H1 (cell line): ENCODE measurements around the gene SHANK1.

ENCODE experiments used
- ATF3 ChIP-seq: IDR thresholded peaks from 2 replicates; pipeline ENCODE4 v1.6.1; 2011; ENCODE audit warnings: low read depth, mild to moderate bottlenecking, low read length; ENCODE audit not compliant: insufficient read depth
- CTCF ChIP-seq, 3 experiments: IDR thresholded peaks; 1 replicate in 2 of 3; 2 replicates in 1 of 3; pipeline versions ENCODE4 v1.5.1 to v1.6.1; 2011; ENCODE audit warnings: low read length in 3 of 3, mild to moderate bottlenecking in 3 of 3, inconsistent platforms in 2 of 3, low read depth in 1 of 3, moderate library complexity in 1 of 3; ENCODE audit not compliant: insufficient read depth in 1 of 3; ENCODE audit errors: control extremely low read depth in 1 of 3
- KDM5A ChIP-seq: fragments of 200-600 bp; IDR thresholded peaks from 2 replicates; pipeline ENCODE4 v1.7.1; 2012; ENCODE audit warnings: mild to moderate bottlenecking, low read length, inconsistent platforms, mixed read lengths
- NRF1 ChIP-seq: IDR thresholded peaks from 2 replicates; pipeline ENCODE4 v1.6.1; 2011; ENCODE audit warnings: mild to moderate bottlenecking, low read depth, low read length, improper control_type of control experiment
- POLR2A ChIP-seq, 2 experiments: IDR thresholded peaks; 1 replicate in 1 of 2; 2 replicates in 1 of 2; pipeline ENCODE4 v1.6.1; 2011; ENCODE audit warnings: low read depth in 2 of 2, low read length in 2 of 2, mild to moderate bottlenecking in 2 of 2; ENCODE audit errors: control extremely low read depth in 1 of 2
- SAP30 ChIP-seq: fragments of 300-600 bp; sonication (generic); IDR thresholded peaks from 2 replicates; pipeline ENCODE4 v1.7.1; 2012; ENCODE audit warnings: low read length, moderate library complexity, mild to moderate bottlenecking, inconsistent platforms; ENCODE audit not compliant: insufficient read depth, insufficient replicate concordance
- TF ChIP-seq, protein P1 (sequence below): IDR thresholded peaks from 2 replicates; pipeline ENCODE4 v1.6.1; 2011; ENCODE audit warnings: low read length, improper control_type of control experiment

DNA sequence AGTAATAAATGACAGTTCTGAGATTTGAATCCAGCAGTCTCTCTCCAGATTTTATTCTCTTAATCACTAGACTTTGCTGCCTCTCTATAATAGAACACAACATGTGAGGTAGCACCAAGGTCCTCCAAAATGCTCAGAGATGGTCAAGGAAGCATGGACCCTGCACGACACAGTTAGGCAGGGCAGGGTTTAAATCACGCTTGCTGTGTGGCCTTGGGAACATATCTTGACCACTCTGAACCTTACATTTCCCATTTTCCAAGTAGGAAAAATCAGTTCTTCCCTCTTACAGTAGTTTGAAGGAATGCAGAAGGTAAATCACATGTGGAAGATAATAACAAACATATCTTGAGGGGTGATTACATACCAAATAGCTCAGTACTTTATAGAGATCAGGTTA lies 86.2 kb downstream of the SHANK1 start:
- no peak for TF ChIP-seq ATF3
- no peak for TF ChIP-seq CTCF (IDR thresholded peaks at IDR 0.05; ENCODE audit: control extremely low read depth in 1 of 3, insufficient read depth in 1 of 3, low read depth in 1 of 3, low read length in 3 of 3)
- TF ChIP-seq POLR2A (IDR thresholded peaks at IDR 0.05; ENCODE audit: control extremely low read depth in 1 of 2, low read depth in 2 of 2, low read length in 2 of 2), result no peak
- no peak for TF ChIP-seq KDM5A
- TF ChIP-seq, protein P1, sequence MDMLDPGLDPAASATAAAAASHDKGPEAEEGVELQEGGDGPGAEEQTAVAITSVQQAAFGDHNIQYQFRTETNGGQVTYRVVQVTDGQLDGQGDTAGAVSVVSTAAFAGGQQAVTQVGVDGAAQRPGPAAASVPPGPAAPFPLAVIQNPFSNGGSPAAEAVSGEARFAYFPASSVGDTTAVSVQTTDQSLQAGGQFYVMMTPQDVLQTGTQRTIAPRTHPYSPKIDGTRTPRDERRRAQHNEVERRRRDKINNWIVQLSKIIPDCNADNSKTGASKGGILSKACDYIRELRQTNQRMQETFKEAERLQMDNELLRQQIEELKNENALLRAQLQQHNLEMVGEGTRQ, result no peak
- TF ChIP-seq SAP30, result no peak
- TF ChIP-seq NRF1, result no peak
